ENCODE measurements around the gene SPATA6L. TPM values are rescaled to one million over a fixed set of nuclear protein-coding genes. Genes with fewer than 3 reads are reported as not detected.

Gene SPATA6L
- total and polyA plus RNA-seq, 2 of the 13 experiments (the other 11 are each of a cell fraction or from before 2014, with no cell fraction given), result 1.1 to 1.9 TPM

- TF ChIP-seq TBL1XR1 (IDR thresholded peaks at IDR 0.05; ENCODE audit: borderline replicate concordance, low read length, partially characterized antibody) (peak; percentile 11), PCBP2 (optimal IDR thresholded peaks at IDR 0.05; ENCODE audit: low read depth, low read length, poor library complexity, severe bottlenecking) (no peak), NFKB2 (CRISPR knock-in tag; IDR thresholded peaks at IDR 0.05; ENCODE audit: borderline replicate concordance) (peak; percentile 96; the same call in 1 of the 2 replicates), CREB3 (CRISPR knock-in tag; IDR thresholded peaks at IDR 0.05) (no peak), FOXP4 (CRISPR knock-in tag; IDR thresholded peaks at IDR 0.05) (peak; percentile 71), FOXC1 (CRISPR knock-in tag; IDR thresholded peaks at IDR 0.05; ENCODE audit: borderline replicate concordance) (peak; percentile 58; the same call in 1 of the 2 replicates), ZNF282 (IDR thresholded peaks at IDR 0.05; ENCODE audit: partially characterized antibody) (no peak), BCL3 (CRISPR knock-in tag; IDR thresholded peaks at IDR 0.05) (peak; percentile 78; the same call in 1 of the 2 replicates), ZNF251 (CRISPR knock-in tag; IDR thresholded peaks at IDR 0.05) (no peak), KAT2B (IDR thresholded peaks at IDR 0.05; ENCODE audit: borderline replicate concordance, low read depth, low read length) (no peak), IRX3 (CRISPR knock-in tag; IDR thresholded peaks at IDR 0.05; ENCODE audit: borderline replicate concordance, low read depth) (peak; percentile 59; the same call in 1 of the 2 replicates), CHD4 (IDR thresholded peaks at IDR 0.05; ENCODE audit: borderline replicate concordance, low read length) (no peak), SATB2 (CRISPR knock-in tag; IDR thresholded peaks at IDR 0.05) (peak; percentile 55; the same call in 1 of the 2 replicates), ZNF775 (CRISPR knock-in tag; IDR thresholded peaks at IDR 0.05; ENCODE audit: borderline replicate concordance) (peak; percentile 84; the same call in 1 of the 2 replicates), ZFP36L1 (CRISPR knock-in tag; IDR thresholded peaks at IDR 0.05) (peak; percentile 92), MEIS2 (CRISPR knock-in tag; IDR thresholded peaks at IDR 0.05) (peak; percentile 80; the same call in 1 of the 2 replicates)
Measured at GRCh38 chr9:4679268-4680172, 13.2 kb upstream of the SPATA6L start, which contains the start of gene CDC37L1 (continued).

All from HepG2 (cell line).